HEK293 (cell line): Measurements from ENCODE around the gene GRM5.
"Not testable (repeated sequence)": the region's sequence is repeated elsewhere in the genome, so short reads cannot be mapped to it uniquely, and the experiment has no call there.

Source experiments
- CTCF ChIA-PET: fragments of 350-600 bp; formaldehyde crosslinking; extraction: SDS; loops from one replicate; lab custom pipeline; 2021; ENCODE audit warnings: antibody characterized with exemption; lab: Yijun Ruan, JAX
- POLR2A ChIA-PET: fragments of 300-600 bp; formaldehyde crosslinking; extraction: SDS; loops from one replicate; lab custom pipeline; 2020; ENCODE audit warnings: antibody characterized with exemption, inconsistent platforms; lab: Yijun Ruan, JAX
- H3K27ac ChIP-seq: fragments of 200-500 bp; sonication (Bioruptor generic); 2 replicates; pipeline ENCODE4 v1.5.1; 2014; ENCODE audit warnings: low read depth, low read length, control low read depth, inconsistent platforms; ENCODE audit errors: extremely low read depth
- H3K36me3 ChIP-seq, 2 experiments: fragments of 200-500 bp in 1 of 2; sonication (Bioruptor generic) in 1 of 2; 1 replicate in 1 of 2; 2 replicates in 1 of 2; pipeline ENCODE4 v1.5.1; 2014 to 2017; ENCODE audit warnings: inconsistent platforms in 2 of 2, low read length in 2 of 2; ENCODE audit not compliant: control insufficient read depth in 2 of 2, insufficient read depth in 1 of 2
- H3K4me1 ChIP-seq: fragments of 200-500 bp; sonication (Bioruptor generic); 2 replicates; pipeline ENCODE4 v1.5.1; 2014; ENCODE audit warnings: mild to moderate bottlenecking, low read length, inconsistent platforms; ENCODE audit not compliant: control insufficient read depth, insufficient read depth
- H3K4me3 ChIP-seq: 2 replicates; pipeline ENCODE4 v1.5.1; 2011; ENCODE audit warnings: low read depth, mild to moderate bottlenecking, control low read depth, low read length, moderate library complexity
- H3K9me3 ChIP-seq: fragments of 200-500 bp; sonication (Bioruptor generic); 2 replicates; pipeline ENCODE4 v1.5.1; 2014; ENCODE audit warnings: low read depth, low read length, inconsistent platforms; ENCODE audit not compliant: control insufficient read depth, insufficient read depth
- FEZF1 ChIP-seq: fragments of 450-650 bp; formaldehyde crosslinking; IDR thresholded peaks from 2 replicates; pipeline ENCODE4 v1.5.1; 2016; ENCODE audit warnings: missing biosample characterization, missing genetic modification characterization
- KLF7 ChIP-seq: fragments of 450-650 bp; formaldehyde crosslinking; IDR thresholded peaks from 2 replicates; pipeline ENCODE4 v1.5.1; 2016; ENCODE audit warnings: missing biosample characterization, missing genetic modification characterization, borderline replicate concordance
- SP2 ChIP-seq: fragments of 450-650 bp; formaldehyde crosslinking; IDR thresholded peaks from 2 replicates; pipeline ENCODE4 v1.5.1; 2016; ENCODE audit warnings: missing biosample characterization, missing genetic modification characterization
- ZFP37 ChIP-seq: fragments of 450-650 bp; formaldehyde crosslinking; IDR thresholded peaks from 2 replicates; pipeline ENCODE4 v1.5.1; 2016; ENCODE audit warnings: missing biosample characterization, missing genetic modification characterization
- ZIC2 ChIP-seq: fragments of 450-650 bp; formaldehyde crosslinking; IDR thresholded peaks from 2 replicates; pipeline ENCODE4 v1.5.1; 2016; ENCODE audit warnings: missing biosample characterization, missing genetic modification characterization
- ZNF121 ChIP-seq: fragments of 450-650 bp; formaldehyde crosslinking; IDR thresholded peaks from 2 replicates; pipeline ENCODE4 v1.5.1; 2016; ENCODE audit warnings: missing biosample characterization, missing genetic modification characterization
- ZNF211 ChIP-seq: fragments of 450-650 bp; formaldehyde crosslinking; IDR thresholded peaks from 2 replicates; pipeline ENCODE4 v1.5.1; 2016; ENCODE audit warnings: low read depth, missing biosample characterization, missing genetic modification characterization
- ZNF292 ChIP-seq: fragments of 450-650 bp; formaldehyde crosslinking; IDR thresholded peaks from 2 replicates; pipeline ENCODE4 v1.5.1; 2016; ENCODE audit warnings: low read depth, missing biosample characterization, missing genetic modification characterization, borderline replicate concordance
- ZNF341 ChIP-seq: fragments of 450-650 bp; formaldehyde crosslinking; IDR thresholded peaks from 2 replicates; pipeline ENCODE4; 2016; ENCODE audit warnings: low read depth, missing biosample characterization, missing genetic modification characterization
- ZNF37A ChIP-seq: fragments of 450-650 bp; IDR thresholded peaks from 2 replicates; pipeline ENCODE4 v1.5.1; 2018; ENCODE audit warnings: missing biosample characterization, missing genetic modification characterization
- ZNF416 ChIP-seq: fragments of 450-650 bp; formaldehyde crosslinking; IDR thresholded peaks from 2 replicates; pipeline ENCODE4 v1.5.1; 2016; ENCODE audit warnings: missing biosample characterization, missing genetic modification characterization
- ZNF596 ChIP-seq: fragments of 450-650 bp; IDR thresholded peaks from 2 replicates; pipeline ENCODE4 v1.5.0; 2018; ENCODE audit warnings: missing biosample characterization, mild to moderate bottlenecking, missing genetic modification characterization, moderate library complexity
- ZNF654 ChIP-seq: fragments of 450-650 bp; formaldehyde crosslinking; IDR thresholded peaks from 2 replicates; pipeline ENCODE4 v1.5.1; 2016; ENCODE audit warnings: low read depth, missing biosample characterization, missing genetic modification characterization
- ZNF670 ChIP-seq: fragments of 450-650 bp; formaldehyde crosslinking; IDR thresholded peaks from 2 replicates; pipeline ENCODE4 v1.5.1; 2016; ENCODE audit warnings: missing biosample characterization, missing genetic modification characterization, low read depth
- ZNF677 ChIP-seq: fragments of 450-650 bp; IDR thresholded peaks from 2 replicates; pipeline ENCODE4 v1.5.0; 2018; ENCODE audit warnings: missing biosample characterization, mild to moderate bottlenecking, missing genetic modification characterization, moderate library complexity
- ZNF692 ChIP-seq: fragments of 450-650 bp; formaldehyde crosslinking; IDR thresholded peaks from 2 replicates; pipeline ENCODE4 v1.5.1; 2016; ENCODE audit warnings: missing biosample characterization, missing genetic modification characterization
- ZNF707 ChIP-seq: fragments of 450-650 bp; formaldehyde crosslinking; IDR thresholded peaks from 2 replicates; pipeline ENCODE4 v1.5.1; 2016; ENCODE audit warnings: missing biosample characterization, missing genetic modification characterization
- ZNF785 ChIP-seq: fragments of 450-650 bp; formaldehyde crosslinking; IDR thresholded peaks from 2 replicates; pipeline ENCODE4 v1.5.1; 2016; ENCODE audit warnings: missing biosample characterization, missing genetic modification characterization
- ZNF791 ChIP-seq: fragments of 450-650 bp; formaldehyde crosslinking; IDR thresholded peaks from 2 replicates; pipeline ENCODE4 v1.5.1; 2016; ENCODE audit warnings: missing biosample characterization, missing genetic modification characterization
- TF ChIP-seq, protein P1 (sequence below): fragments of 450-650 bp; formaldehyde crosslinking; optimal IDR thresholded peaks from 2 replicates; pipeline ENCODE3; 2016; ENCODE audit warnings: missing biosample characterization, mild to moderate bottlenecking, missing genetic modification characterization

The GRM5 gene

DNA sequence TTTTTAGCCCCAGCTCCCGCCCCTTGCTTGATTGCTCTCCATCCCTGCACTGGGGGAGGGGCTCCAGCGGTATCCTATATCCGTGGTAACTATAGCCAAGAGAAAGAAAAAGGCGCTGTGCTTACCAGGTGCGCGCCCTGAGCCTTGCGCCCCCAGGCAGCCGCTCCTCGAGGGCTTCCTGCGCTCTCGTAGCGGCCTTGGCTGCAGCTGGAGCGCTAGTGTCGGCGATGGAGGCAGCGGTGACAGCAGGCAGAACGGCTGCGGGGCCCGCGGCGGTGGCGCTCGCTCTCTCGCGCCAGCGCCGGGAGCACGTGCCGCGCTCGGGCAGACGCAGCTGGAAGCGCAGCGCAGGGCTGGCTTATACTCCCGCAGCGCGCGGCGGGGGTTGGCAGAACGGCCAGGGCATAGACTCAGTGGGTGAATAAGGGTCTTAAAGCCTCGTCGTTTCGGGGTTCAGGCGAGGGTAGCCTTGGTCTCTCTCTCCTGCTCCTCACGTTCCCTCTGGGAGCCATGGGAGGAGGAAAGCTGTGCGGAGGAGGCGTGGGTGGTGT is at the start of gene GRM5:
GRM5 (minus strand) TSS at position 332 of the 551 bp plus-strand sequence. CDS start 18,110 bp downstream, outside the sequence.
- H3K9me3 ChIP-seq, H3K27ac ChIP-seq, CTCF ChIA-PET, H3K4me1 ChIP-seq, H3K36me3 ChIP-seq, POLR2A ChIA-PET: not testable (repeated sequence)
- 0 out of 2 replicates have a peak within 1 kb of the TSS, but pooled peaks have one; percentile 2 for H3K4me3 ChIP-seq
- TF ChIP-seq ZIC2 (tag by site-specific recombination) (0 out of 2 replicates have a peak, but pooled peaks have one; percentile 17), ZNF341 (tag by site-specific recombination) (0 out of 2 replicates have a peak, but pooled peaks have one; percentile 22)
- TF ChIP-seq, protein P1, sequence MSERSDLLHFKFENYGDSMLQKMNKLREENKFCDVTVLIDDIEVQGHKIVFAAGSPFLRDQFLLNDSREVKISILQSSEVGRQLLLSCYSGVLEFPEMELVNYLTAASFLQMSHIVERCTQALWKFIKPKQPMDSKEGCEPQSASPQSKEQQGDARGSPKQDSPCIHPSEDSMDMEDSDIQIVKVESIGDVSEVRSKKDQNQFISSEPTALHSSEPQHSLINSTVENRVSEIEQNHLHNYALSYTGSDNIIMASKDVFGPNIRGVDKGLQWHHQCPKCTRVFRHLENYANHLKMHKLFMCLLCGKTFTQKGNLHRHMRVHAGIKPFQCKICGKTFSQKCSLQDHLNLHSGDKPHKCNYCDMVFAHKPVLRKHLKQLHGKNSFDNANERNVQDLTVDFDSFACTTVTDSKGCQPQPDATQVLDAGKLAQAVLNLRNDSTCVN (tag by site-specific recombination), result peak; percentile 45

GRCh38 chr11:89097956-89098355 is 32.2 kb upstream of the GRM5 start:
- CTCF ChIA-PET, result not testable (repeated sequence)

GRCh38 chr11:89093806-89094205 is 28.0 kb upstream of the GRM5 start:
- H3K4me1 ChIP-seq, POLR2A ChIA-PET, CTCF ChIA-PET, H3K36me3 ChIP-seq, H3K9me3 ChIP-seq, H3K27ac ChIP-seq, H3K4me3 ChIP-seq: not testable (repeated sequence)

More at GRCh38 chr11:89097956-89098355, 32.2 kb upstream of the GRM5 start:
- H3K9me3 ChIP-seq, H3K4me1 ChIP-seq, H3K27ac ChIP-seq, H3K36me3 ChIP-seq, H3K4me3 ChIP-seq, POLR2A ChIA-PET: not testable (repeated sequence)
- peak; percentile 64 for TF ChIP-seq ZNF654 (tag by site-specific recombination)

GRCh38 chr11:89084951-89085350 is 19.2 kb upstream of the GRM5 start:
- CTCF ChIA-PET, result interaction anchor here (1.5 kb wide), 1 partner anchor 12 kb away, joined by 3 read pairs; no protein-coding TSS in a partner anchor

DNA sequence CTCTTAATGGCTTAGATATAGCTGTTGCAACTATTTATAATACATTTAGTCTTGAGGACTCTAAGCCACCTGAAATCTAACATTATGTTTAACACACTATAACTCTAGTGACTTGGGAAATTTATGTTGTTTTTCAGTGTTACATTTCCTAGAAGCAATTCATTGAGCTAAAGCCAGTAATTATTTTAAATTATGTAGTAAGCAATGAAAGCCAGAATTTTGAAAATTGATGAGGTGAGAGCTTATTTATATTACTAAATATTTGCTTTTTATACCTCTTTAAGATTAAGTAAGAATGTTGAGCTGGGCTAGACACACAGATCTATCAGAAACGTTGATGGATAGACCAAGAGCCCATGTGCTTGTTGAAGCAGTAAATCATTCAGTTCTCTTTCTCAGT is 5.1 kb upstream of the GRM5 start:
- H3K36me3 ChIP-seq, CTCF ChIA-PET, POLR2A ChIA-PET, H3K4me1 ChIP-seq, H3K9me3 ChIP-seq, H3K27ac ChIP-seq, H3K4me3 ChIP-seq: not testable (repeated sequence)

More at GRCh38 chr11:89084951-89085350, 19.2 kb upstream of the GRM5 start:
- H3K27ac ChIP-seq, H3K9me3 ChIP-seq, H3K36me3 ChIP-seq, POLR2A ChIA-PET, H3K4me1 ChIP-seq, H3K4me3 ChIP-seq: not testable (repeated sequence)

DNA sequence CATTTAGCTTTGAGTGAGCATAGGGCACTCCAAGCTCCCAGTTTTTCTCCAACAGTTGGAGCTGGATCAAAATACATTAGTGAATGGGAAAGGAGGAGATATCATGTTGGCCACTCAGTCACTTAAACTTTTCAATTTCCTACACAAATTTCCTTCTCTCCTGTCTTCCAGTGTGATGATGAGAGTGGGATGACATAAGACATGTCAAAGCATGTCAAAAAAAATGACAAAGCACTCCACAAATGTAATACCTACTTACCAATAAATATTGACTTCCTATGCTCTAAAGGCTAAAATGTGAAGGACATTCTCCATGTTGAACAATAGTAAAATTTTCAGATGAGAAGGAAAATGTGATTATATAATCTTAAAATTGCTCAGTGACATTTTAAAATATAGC is 1.5 kb upstream of the GRM5 start:
- Histone ChIP-seq H3K9me3 (no peaks in the 10 kb centered on the region), H3K4me3 (no peak overlapping the region), H3K27ac (no peak overlapping the region), H3K36me3 (no peaks in the 10 kb centered on the region), H3K4me1 (no peaks in the 10 kb centered on the region)
- POLR2A ChIA-PET, result no interaction called here
- TF ChIP-seq ZNF596 (no peak), ZNF37A (tag by site-specific recombination) (no peak), SP2 (tag by site-specific recombination) (no peak), ZNF791 (tag by site-specific recombination) (no peak), FEZF1 (tag by site-specific recombination) (no peak), ZNF692 (tag by site-specific recombination) (no peak), ZNF785 (tag by site-specific recombination) (no peak), ZNF670 (tag by site-specific recombination) (no peak), ZNF416 (tag by site-specific recombination) (no peak), KLF7 (tag by site-specific recombination) (no peak), ZNF211 (tag by site-specific recombination) (no peak), ZNF292 (no peak), ZNF121 (tag by site-specific recombination) (no peak), ZFP37 (tag by site-specific recombination) (no peak), ZNF707 (tag by site-specific recombination) (no peak), ZNF677 (tag by site-specific recombination) (no peak)
- CTCF ChIA-PET, result no interaction called here
